Prostate gland (tissue), 2 donors: ENCODE measurements around the gene SLIT2. TPM values are rescaled to one million over a fixed set of nuclear protein-coding genes. Genes with fewer than 3 reads are reported as not detected.

Experiments used
- DNase-seq: peaks from one replicate; pipeline ENCODE4 v3.0.0-alpha.2; 2019; ENCODE audit warnings: low spot score
- H3K27ac ChIP-seq, 2 donors: fragments of 200-600 bp; sonication (generic); 2 replicates each; pipeline ENCODE4 v1.5.1; 2017 to 2019
- H3K27me3 ChIP-seq: fragments of 200-600 bp; sonication (generic); replicated peaks from 2 replicates; pipeline ENCODE4 v1.5.1; 2019; ENCODE audit not compliant: insufficient read depth
- H3K36me3 ChIP-seq, 2 donors: fragments of 200-600 bp; sonication (generic); 1 replicate in 1 of 2; 2 replicates in 1 of 2; pipeline versions ENCODE4 v1.5.1 to v1.8.1; 2017 to 2019
- H3K4me1 ChIP-seq: fragments of 200-600 bp; sonication (generic); replicated peaks from 2 replicates; pipeline ENCODE4 v1.5.1; 2019
- H3K4me3 ChIP-seq, 2 donors: fragments of 200-600 bp; sonication (generic); 2 replicates each; pipeline ENCODE4 v1.5.1; 2017 to 2019
- H3K9me3 ChIP-seq: fragments of 200-600 bp; sonication (generic); 2 replicates; pipeline ENCODE4 v1.5.1; 2017
- CTCF ChIP-seq, 4 experiments: fragments of 200-600 bp in 2 of 4; fragments of 450-650 bp in 2 of 4; sonication (generic) in 2 of 4; IDR thresholded peaks; 1 replicate in 3 of 4; 2 replicates in 1 of 4; pipeline ENCODE4 v1.5.1; 2016 to 2019; ENCODE audit warnings: antibody characterized with exemption in 4 of 4, mild to moderate bottlenecking in 2 of 4, moderate library complexity in 2 of 4
- POLR2A ChIP-seq: fragments of 450-650 bp; IDR thresholded peaks from one replicate; pipeline ENCODE4 v1.6.1; 2016; ENCODE audit warnings: antibody characterized with exemption, mild to moderate bottlenecking
- POLR2AphosphoS5 ChIP-seq: sonication (generic); formaldehyde crosslinking; IDR thresholded peaks from one replicate; pipeline ENCODE4 v1.6.1; 2017; ENCODE audit warnings: antibody characterized with exemption
- WGBS: methylation state at CpG from one replicate; pipeline ENCODE4 v1.1.5; 2018; 5-methylcytosine and 5-hydroxymethylcytosine counted together
- intact Hi-C: fragments of 100-400 bp; cut with DNase I; formaldehyde crosslinking; loops from one replicate; pipeline ENCODE4 v1.14.2; 2022
- total RNA-seq, 2 donors: library from RNA; depleted of rRNA; stranded (reverse); fragments of >200 nt; gene quantifications; one replicate each; pipeline ENCODE4 v1.1.0, GENCODE V29; 2016

SLIT2 gene
- total RNA-seq, 2 donors from 2014 or later = 8.5 to 11.0 TPM

- H3K27ac ChIP-seq = no peak overlapping the region
- no peaks in the 10 kb centered on the region for H3K27me3 ChIP-seq
- no peak for DNase-seq
- intact Hi-C loops = no loop called here
- no peak for TF ChIP-seq POLR2AphosphoS5
- WGBS = 88% methylated on average over 3 of the region's 3 CpGs
- no peaks in the 10 kb centered on the region for H3K9me3 ChIP-seq
- no peaks in the 10 kb centered on the region for H3K36me3 ChIP-seq
- H3K4me3 ChIP-seq = no peak overlapping the region
- no peaks in the 10 kb centered on the region for H3K4me1 ChIP-seq
These were observed 13.7 kb upstream of the SLIT2 start for GRCh38 chr4:20237894-20238537.

- Histone ChIP-seq H3K9me3 (no peaks in the 10 kb centered on the region), H3K27ac (no peak overlapping the region), H3K4me1 (no peaks in the 10 kb centered on the region), H3K4me3 (no peak overlapping the region), H3K27me3 (no peaks in the 10 kb centered on the region), H3K36me3 (no peaks in the 10 kb centered on the region)
- TF ChIP-seq POLR2AphosphoS5 (peak; percentile 20), CTCF (IDR thresholded peaks at IDR 0.05) (peak; percentile 24 to 60 (median 46)), POLR2A (no peak)
- WGBS = 18% methylated on average over 3 of the region's 3 CpGs
- no peak for DNase-seq
- intact Hi-C loops = loop anchor here (5.0 kb wide), 1 partner anchor 1021 kb away; no protein-coding TSS in a partner anchor
These were observed 3.5 kb upstream of the SLIT2 start for GRCh38 chr4:20248155-20248558.

GRCh38 chr4:20249333-20249732 is 2.4 kb upstream of the SLIT2 start:
- Histone ChIP-seq H3K9me3 (no peaks in the 10 kb centered on the region), H3K4me3 (no peak overlapping the region), H3K27ac (no peak overlapping the region), H3K4me1 (no peaks in the 10 kb centered on the region), H3K27me3 (no peaks in the 10 kb centered on the region), H3K36me3 (no peaks in the 10 kb centered on the region)
- intact Hi-C loops = loop anchor here (5.0 kb wide), 1 partner anchor 1022 kb away; no protein-coding TSS in a partner anchor
- no peak for DNase-seq
- TF ChIP-seq POLR2A (no peak), CTCF (IDR thresholded peaks at IDR 0.05) (peak in 2 of 4 experiments; percentile 11 to 26), POLR2AphosphoS5 (no peak)
- WGBS = 39% methylated on average over 2 of the region's 2 CpGs

GRCh38 chr4:20251031-20251795 is 492 bp upstream of the SLIT2 start:
- Histone ChIP-seq H3K9me3 (no peaks in the 10 kb centered on the region), H3K4me1 (no peaks in the 10 kb centered on the region), H3K4me3 (peak overlapping the region; percentile 52 to 56), H3K27ac (peak overlapping the region in 1 of 2 donors; percentile 43), H3K27me3 (peaks cover 4% of the 10 kb centered on the region), H3K36me3 (no peaks in the 10 kb centered on the region)
- WGBS = 2% methylated on average over 32 of the region's 35 CpGs
- TF ChIP-seq POLR2A (no peak), CTCF (IDR thresholded peaks at IDR 0.05) (peak in 1 of 4 experiments; percentile 19)
- intact Hi-C loops = loop anchor here (5.0 kb wide), 2 partner anchors 181 to 296 kb away; no protein-coding TSS in a partner anchor
- no peak for DNase-seq

- H3K4me3 ChIP-seq = peak overlapping the region; percentile 52 to 56
- H3K27me3 ChIP-seq = peaks cover 4% of the 10 kb centered on the region
- intact Hi-C loops = loop anchor here (5.0 kb wide), 2 partner anchors 180 to 295 kb away; no protein-coding TSS in a partner anchor
- no peaks in the 10 kb centered on the region for H3K36me3 ChIP-seq
- TF ChIP-seq POLR2A (no peak), CTCF (IDR thresholded peaks at IDR 0.05) (no peak), POLR2AphosphoS5 (no peak)
- WGBS = under 1% methylated on average over 51 of the region's 55 CpGs
- H3K27ac ChIP-seq = peak overlapping the region in 1 of 2 donors; percentile 61
- H3K4me1 ChIP-seq = no peaks in the 10 kb centered on the region
- no peak for DNase-seq
- no peaks in the 10 kb centered on the region for H3K9me3 ChIP-seq
These were observed 1.1 kb downstream of the SLIT2 start for GRCh38 chr4:20252656-20253282.
